ENCODE data around the gene CFAP70.

CFAP70 gene

GRCh38 chr10:73218431-73219191 is 140.1 kb downstream of the CFAP70 start:
- ChIA-PET POLR2A (no interaction called here), CTCF (interaction anchor here (0.5 to 1.7 kb wide), 8 partner anchors 8 to 283 kb away, joined by 3 to 5 read pairs (median 3); no protein-coding TSS in a partner anchor)
- no peak for DNase-seq (ENCODE audit: extremely low spot score)
- peak; percentile 33 for TF ChIP-seq CTCF (IDR thresholded peaks at IDR 0.05; ENCODE audit: control extremely low read depth, extremely low read depth, low read depth, missing control alignments)

GRCh38 chr10:73217628-73218027 is 141.0 kb downstream of the CFAP70 start:
- no peak for TF ChIP-seq CTCF (IDR thresholded peaks at IDR 0.05; ENCODE audit: control extremely low read depth, extremely low read depth, low read depth, missing control alignments)
- CTCF ChIA-PET: interaction anchor here (1.7 kb wide), 3 partner anchors 9 to 36 kb away, joined by 3 to 5 read pairs (median 5); no protein-coding TSS in a partner anchor
- DNase-seq (ENCODE audit: extremely low spot score): no peak
- POLR2A ChIA-PET: no interaction called here

- CTCF ChIA-PET: interaction anchor here (2.6 kb wide), 1 partner anchor 11 kb away, joined by 5 read pairs; no protein-coding TSS in a partner anchor
- DNase-seq (ENCODE audit: extremely low spot score): no peak
- TF ChIP-seq CTCF (IDR thresholded peaks at IDR 0.05; ENCODE audit: control extremely low read depth, extremely low read depth, low read depth, missing control alignments): no peak
- POLR2A ChIA-PET: no interaction called here
Observed at GRCh38 chr10:73215749-73216148, 142.9 kb downstream of the CFAP70 start.

DNA sequence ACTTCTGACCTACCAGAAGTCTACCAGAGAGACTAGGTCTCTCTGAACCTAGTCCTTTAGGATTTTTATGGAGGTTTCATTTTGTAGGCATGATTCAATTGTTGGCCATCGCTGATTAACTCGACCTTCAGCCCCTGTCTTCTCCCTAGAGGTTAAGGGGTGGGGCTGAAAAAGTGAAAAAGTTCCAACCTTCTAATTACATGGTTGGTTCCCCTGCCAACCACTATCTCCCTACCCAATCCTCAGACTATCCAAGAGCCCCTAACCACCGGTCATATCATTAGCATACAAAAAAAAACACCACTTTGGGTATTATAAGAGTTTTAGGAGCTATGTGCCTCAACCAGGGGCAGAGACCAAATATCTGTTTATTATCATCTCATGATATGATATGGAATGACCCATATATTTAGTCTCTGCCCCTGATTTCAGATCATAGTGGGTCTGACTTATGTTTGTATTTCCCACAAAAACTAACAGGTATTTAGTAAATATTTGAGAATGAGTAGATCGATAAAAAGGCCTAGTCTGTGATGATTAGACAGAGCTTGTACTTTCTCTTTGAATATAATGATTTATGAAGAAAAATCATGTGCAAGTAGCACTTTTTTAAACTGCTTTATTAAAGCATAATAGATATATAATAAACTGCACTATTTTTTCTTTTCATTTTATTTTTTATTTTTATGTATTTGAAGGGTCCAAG is 147.4 kb downstream of the CFAP70 start:
- CTCF ChIA-PET: no interaction called here
- no peak for DNase-seq (ENCODE audit: extremely low spot score)
- POLR2A ChIA-PET: no interaction called here
- no peak for TF ChIP-seq CTCF (IDR thresholded peaks at IDR 0.05; ENCODE audit: control extremely low read depth, extremely low read depth, low read depth, missing control alignments)

DNA sequence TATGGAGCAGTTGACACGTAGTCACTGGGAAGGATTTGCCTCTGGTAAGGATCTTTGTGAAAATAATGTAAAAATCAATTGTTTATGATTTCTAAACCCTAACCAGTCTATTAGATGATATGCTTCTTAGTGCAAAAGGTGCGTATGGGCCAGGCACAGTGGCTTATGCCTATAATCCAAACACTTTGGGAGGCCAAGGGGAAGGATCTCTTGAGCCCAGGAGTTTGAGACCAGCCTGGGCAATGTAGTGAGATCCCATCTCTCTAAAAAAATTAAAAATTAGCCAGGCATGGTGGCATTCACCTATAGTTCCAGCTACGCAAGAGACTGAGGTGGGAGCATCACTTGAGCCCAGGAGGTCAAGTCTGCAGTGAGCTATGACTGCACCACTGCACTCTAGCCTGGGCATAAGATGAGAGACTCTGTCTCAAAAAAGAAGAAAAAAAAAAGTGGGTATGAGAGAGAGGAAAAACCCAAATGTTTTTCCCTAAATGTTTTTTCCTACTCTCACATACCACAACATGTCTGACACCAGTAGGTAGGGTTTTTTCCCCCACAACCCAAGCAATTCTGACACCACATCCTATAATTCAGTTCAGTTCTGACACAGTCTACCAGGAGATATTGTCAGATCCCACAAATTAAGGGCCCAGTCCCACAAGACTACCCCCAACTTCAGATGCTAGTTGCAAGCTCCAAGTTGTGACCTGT is 148.1 kb downstream of the CFAP70 start:
- DNase-seq (ENCODE audit: extremely low spot score): no peak
- no peak for TF ChIP-seq CTCF (IDR thresholded peaks at IDR 0.05; ENCODE audit: control extremely low read depth, extremely low read depth, low read depth, missing control alignments)
- ChIA-PET POLR2A (no interaction called here), CTCF (no interaction called here)

- DNase-seq (ENCODE audit: extremely low spot score): no peak
- POLR2A ChIA-PET: no interaction called here
- no peak for TF ChIP-seq CTCF (IDR thresholded peaks at IDR 0.05; ENCODE audit: control extremely low read depth, extremely low read depth, low read depth, missing control alignments)
- CTCF ChIA-PET: no interaction called here
Observed at GRCh38 chr10:73209705-73210104, 149.0 kb downstream of the CFAP70 start.

Data from GM10248 (cell line).